Right kidney (tissue), 1 donor: ENCODE results near the gene CCDC80.

Experiments used
- DNase-seq: peaks from one replicate; pipeline ENCODE4 v3.0.0-alpha.2; 2016

Gene CCDC80

GRCh38 chr3:112633757-112634156 is 7.2 kb downstream of the CCDC80 start:
- DNase-seq: peak; percentile 45

DNA sequence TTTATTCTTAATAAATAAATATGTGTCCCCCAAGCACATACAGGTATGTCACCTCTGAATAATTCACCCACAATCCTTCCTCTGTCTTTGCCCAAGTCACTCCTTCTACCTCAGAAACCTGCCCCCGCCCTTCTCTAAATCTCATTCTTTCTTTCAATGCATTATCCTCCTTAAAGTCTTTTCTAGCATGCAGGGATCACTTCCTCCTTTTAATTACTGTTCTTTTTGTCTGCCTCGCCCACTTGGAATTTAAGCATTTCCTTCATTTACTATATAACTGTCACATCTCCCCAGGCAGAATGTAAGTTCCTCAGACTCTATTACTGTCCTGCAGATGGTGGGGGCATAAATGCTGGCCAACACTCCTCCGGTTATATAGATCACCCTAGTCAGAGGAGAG is 7.8 kb downstream of the CCDC80 start:
- no peak for DNase-seq

DNA sequence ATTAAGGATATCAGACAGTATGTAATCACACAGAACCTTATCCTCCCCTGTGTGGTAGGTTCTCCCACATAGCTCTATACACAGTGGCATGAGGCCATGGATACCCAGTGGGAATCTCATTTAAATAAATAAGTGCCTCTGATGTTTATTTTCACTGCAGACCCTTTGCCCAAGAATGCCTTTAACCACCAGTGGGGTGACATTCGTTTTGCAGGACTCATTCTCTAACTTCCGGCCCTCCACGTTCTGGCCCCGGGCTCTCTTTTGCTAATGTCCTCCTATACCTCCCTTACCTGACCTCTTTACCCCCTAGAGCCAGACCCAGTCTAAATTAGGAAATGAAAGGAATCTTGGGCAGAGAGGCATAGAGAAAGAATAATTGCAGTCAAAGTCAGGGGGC is 8.3 kb downstream of the CCDC80 start:
- no peak for DNase-seq

- no peak for DNase-seq
Measured at GRCh38 chr3:112631257-112631656, 9.7 kb downstream of the CCDC80 start.

DNA sequence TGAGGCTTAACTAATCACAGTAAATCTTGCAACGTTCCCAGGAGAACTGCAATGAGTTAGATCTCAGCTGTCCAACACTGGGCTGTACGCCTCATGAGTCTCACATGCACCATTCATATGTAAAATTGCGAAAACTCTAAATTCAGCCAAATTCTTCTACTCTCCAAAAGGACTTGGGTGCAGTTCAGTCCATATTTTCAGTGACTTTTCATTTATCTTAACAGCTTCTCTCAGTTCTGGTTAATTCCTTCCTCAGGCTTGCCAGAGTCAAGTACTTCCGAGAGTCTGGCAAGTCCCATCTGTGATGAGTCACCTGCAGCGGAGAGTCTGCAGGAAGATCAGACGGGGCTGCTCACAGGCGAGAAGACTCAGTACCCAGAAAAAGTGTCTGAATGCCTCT is 11.5 kb downstream of the CCDC80 start:
- no peak for DNase-seq

DNA sequence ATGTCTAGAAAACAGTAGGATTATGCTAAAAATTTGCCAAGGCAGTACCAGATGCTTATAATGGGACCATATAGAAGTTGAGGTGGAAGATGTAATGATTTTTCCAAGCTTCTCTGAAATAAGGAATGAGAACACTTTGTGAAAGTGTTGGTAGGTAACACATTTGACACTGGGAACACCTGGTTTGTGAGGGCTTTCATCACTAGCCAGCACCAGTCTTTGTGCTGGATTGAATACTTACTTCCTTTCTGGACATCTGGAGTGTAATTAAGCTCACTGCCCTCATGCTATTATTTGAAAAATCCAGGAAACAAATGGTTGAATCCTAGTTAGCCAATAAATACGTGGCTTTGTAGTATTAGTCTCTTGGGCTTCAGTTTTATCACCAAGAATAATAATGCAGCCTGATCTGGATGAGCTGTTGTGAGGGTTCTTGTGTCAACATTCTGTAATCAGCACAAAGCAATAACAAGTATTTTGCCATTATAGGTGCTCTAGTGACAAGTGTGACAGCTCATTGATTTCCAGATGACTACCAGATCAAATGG is 12.9 kb downstream of the CCDC80 start:
- no peak for DNase-seq

DNA sequence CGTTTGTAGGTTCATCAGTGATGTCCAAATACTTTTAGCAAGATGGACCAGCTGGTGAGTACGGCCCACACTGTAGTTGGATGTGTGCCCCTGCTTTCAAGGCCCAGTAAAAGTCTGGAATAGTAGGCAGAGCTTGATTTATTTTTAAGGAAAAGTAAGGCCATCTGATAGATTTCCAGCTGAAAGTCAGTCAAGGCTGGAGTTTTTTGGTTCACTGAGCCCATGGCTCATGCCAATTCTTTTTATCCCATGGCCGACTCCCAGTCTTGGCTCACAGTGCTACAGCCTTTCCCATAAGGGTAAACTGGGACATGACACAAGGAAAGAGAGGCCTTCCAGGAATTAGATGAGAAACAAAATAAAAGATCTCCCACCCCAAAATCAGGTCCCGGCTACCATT is 13.5 kb downstream of the CCDC80 start:
- no peak for DNase-seq

- DNase-seq: no peak
Measured at GRCh38 chr3:112623717-112624116, 17.2 kb downstream of the CCDC80 start.

DNA sequence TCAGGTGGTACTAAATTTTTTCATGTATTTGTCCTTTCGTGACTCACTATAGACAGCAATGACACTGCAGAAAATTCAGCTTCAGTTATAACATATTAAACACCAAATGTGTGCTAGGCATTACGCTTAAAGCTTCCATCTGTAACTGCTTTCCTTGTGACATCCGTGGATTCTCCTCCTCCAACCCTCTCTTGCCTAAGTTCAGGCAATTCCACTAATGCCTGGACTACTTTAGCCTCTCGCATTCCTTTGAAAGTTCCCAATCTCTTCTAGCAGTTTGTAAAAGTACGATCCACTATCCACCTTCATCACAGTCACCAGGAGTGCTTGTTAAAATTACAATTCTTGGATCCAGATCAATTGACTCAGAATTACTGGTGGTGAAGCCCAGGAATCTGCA is 17.7 kb downstream of the CCDC80 start:
- DNase-seq: no peak

DNA sequence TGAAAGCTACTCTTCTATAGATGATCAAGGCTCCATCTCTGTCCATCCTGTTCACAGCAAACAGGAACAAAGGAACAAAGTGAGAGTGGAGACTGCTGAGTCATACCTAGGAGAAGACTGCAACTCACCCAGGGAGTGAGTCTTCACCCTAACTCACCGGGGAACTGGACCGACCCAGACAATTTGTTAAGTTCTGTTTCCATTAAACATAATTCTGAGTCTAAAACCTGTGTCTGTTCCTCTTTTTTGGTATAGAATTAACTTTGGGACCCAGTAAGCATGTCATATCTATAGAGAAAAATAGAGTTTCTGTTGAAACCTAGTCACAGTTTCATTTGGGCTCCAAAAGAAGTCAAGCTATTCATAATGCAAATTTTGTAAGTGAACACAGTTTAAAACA is 21.6 kb downstream of the CCDC80 start:
- DNase-seq: no peak

DNA sequence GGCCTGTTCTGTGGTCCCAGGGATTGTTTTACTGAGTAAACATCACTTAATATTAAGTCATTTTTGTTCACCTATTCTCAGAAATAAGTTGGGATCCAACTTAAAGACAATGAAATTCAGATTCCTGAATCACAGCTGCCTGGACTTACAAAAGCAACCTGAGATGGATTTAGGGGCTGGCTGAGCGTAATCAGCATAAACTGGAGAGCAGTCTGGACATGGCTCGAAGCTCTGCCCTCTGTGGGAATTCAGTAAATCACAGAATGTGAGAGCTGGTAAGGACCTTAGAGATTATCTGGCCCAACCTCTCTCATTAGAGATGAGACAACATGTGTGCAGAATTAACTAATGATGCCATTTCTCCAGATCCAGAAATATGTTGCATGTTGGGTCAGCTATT is 23.7 kb downstream of the CCDC80 start:
- DNase-seq: no peak

GRCh38 chr3:112615989-112616731 is 24.8 kb downstream of the CCDC80 start:
- no peak for DNase-seq

GRCh38 chr3:112611752-112612515 is 29.0 kb downstream of the CCDC80 start:
- no peak for DNase-seq

DNA sequence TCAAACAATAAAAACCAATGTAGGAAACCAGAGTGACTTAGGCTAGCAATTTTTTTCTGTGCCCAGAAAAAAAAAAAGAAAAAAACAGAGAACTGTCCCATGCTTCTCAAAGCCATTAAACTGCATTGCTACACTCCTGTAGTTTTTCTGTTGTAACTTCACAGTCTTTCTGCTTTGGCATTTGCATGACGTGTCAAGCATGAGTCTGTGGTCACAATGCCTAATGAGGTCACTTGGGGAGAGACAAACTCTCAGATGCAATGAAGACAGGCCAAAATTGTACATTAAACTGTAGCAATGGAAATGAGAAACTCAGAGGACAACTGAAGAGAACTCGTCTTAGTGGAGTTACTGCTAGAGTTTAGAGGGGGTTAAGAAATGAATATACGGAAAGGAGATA is 30.8 kb downstream of the CCDC80 start:
- no peak for DNase-seq

DNA sequence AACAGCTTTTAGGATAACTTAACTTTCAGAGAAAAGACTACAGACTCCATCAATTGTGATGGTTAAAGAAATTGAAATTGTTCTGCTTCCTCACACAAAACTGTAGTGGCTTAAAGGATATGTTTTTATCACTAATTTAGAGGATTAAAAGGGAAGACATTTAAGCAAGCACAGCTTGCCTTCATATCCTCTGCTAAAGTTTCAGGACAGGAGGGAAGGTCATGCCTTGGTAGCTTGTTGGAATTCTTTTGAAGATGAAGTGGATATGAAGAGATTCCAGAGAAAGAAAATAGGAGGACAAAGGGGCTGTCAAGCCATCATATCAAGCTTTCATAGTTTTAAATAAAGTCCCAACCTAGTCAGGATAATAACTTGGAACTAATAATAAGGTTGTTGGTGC is 33.1 kb downstream of the CCDC80 start:
- peak; percentile 19 for DNase-seq

DNA sequence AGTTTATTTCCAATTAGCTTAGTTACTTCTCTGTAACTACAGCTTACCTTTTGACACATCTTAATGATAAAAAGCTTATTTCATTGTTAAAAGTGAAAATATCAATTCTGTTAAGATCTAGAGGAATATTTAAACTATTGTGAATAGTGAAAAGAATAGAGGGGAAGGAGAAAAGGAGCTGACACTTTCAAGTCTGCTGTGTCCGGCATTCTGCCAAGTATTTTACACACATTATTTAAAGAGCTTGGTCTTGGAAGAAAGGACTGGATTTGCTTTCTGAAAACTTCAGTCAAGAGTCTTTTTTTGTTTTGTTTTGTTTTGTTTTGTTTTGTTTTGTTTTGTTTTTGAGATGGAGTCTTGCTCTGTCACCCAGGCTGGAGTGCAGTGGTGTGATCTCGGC is 34.8 kb downstream of the CCDC80 start:
- no peak for DNase-seq

DNA sequence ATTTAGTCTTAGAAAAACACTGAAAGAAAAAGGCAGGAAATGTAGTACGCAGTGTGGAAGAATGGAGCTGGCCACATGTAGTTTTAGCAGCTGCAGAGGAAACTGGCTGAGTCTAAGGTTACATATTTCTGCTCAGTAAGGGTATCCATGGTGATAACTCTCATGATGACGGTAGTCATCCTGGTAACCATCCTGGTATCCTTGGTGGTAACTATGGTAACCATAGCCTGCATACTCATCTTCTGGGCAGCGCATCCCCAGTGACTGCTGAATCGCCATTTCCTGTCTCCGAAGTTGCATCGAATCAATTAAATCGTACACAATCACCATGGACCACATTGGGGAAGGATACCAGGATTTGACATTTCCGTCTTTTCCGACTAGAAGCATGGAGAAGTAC is 35.7 kb downstream of the CCDC80 start:
- no peak for DNase-seq

DNA sequence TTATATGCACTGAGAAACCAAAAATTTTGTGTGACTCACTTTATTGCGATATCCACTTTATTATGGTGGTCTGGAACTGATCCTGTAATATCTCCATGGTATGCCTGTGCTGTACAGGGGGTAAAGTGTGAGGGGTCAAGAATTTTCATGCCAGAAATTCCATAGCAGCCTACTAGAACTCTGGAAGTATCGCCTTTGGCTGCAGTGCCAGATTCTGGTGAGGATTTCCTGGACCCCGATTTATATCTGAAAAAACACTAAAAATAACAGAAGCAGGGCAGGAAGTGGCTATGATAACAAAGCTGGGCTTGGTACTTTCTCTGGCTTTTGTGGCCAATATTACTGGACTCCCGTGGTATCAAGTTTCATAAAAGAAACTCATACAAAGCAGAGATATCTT is 36.4 kb downstream of the CCDC80 start:
- DNase-seq: no peak

DNA sequence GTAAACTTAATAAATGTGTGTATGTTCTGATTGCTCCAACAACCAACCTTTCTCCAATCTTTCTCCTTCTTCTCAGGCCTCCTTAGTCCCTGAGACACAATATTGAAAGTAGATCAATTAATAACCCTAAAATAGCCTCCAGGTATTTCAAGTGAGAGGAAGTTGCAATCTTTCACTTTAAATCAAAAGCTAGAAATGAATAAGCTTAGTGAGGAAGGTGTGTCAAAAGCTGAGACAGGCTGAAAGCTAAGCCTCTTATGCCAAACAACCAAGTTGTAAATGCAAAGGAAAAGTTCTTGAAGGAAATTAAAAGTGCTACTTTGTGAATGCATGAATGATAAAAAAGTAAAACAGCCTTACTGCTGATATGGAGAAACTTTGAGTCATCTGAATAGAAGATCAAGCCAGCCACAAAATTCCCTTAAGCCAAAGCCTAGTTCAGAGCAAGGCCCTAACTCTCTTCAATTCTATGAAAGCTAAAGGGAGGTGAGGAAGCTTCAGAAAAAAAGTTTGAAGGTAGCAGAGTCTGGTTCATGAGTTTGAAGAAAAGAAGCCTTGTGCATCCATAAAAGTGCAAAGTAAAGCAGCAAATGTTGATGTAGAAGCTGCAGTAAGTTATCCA is 38.6 kb downstream of the CCDC80 start:
- DNase-seq: no peak

GRCh38 chr3:112598731-112599130 is 42.2 kb downstream of the CCDC80 start:
- no peak for DNase-seq

- DNase-seq: no peak
Measured at GRCh38 chr3:112597945-112598344, 43.0 kb downstream of the CCDC80 start.

DNA sequence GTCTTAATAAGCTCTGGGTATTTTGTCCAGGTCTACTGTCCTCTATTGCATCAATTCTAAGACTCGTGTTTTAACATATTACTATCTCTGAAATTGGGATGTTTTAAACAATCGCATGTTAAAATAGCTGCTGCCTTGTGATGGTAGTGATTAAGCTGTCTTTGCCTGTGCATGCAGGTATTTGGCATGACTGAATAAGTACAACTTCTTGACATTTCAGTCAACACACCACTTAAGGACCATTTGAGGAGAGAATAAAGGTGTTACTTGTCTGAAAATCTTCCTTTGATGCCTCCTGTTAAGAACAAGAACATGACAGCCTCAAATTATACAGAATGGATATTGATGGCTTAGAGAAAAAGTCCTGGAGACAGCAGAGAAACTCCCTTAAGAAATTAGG is 46.1 kb downstream of the CCDC80 start:
- no peak for DNase-seq

- DNase-seq: no peak
Measured at GRCh38 chr3:112593258-112593657, 47.7 kb downstream of the CCDC80 start.
